NT2/D1 (cell line): ENCODE results near the gene MRLN.

Experiments
- DNase-seq: peaks from one replicate; pipeline ENCODE4 v3.0.0-alpha.2; 2011; ENCODE audit warnings: low read depth, low spot score
- H3K27me3 ChIP-seq: 2 replicates; pipeline ENCODE4 v1.6.0; 2011; ENCODE audit warnings: mild to moderate bottlenecking; ENCODE audit not compliant: insufficient read length, insufficient read depth
- H3K36me3 ChIP-seq: 2 replicates; pipeline ENCODE4 v1.6.1; 2011; ENCODE audit warnings: mild to moderate bottlenecking, low read length, mixed read lengths; ENCODE audit not compliant: insufficient read depth, insufficient read length
- H3K4me1 ChIP-seq: 2 replicates; pipeline ENCODE4 v1.5.1; 2011; ENCODE audit not compliant: insufficient read depth, insufficient read length
- H3K4me3 ChIP-seq: 2 replicates; pipeline ENCODE4 v1.5.1; 2011; ENCODE audit warnings: low read depth; ENCODE audit not compliant: insufficient read length
- H3K9ac ChIP-seq: 2 replicates; pipeline ENCODE4 v1.6.0; 2011; ENCODE audit warnings: low read depth; ENCODE audit not compliant: insufficient read length
- H3K9me3 ChIP-seq: 2 replicates; pipeline ENCODE4 v1.5.1; 2011; ENCODE audit warnings: mild to moderate bottlenecking, low read length; ENCODE audit not compliant: insufficient read depth
- SUZ12 ChIP-seq: IDR thresholded peaks from 2 replicates; pipeline ENCODE4 v1.6.1; 2011; ENCODE audit not compliant: insufficient read length, insufficient read depth; ENCODE audit errors: extremely low read depth
- YY1 ChIP-seq: IDR thresholded peaks from 2 replicates; pipeline ENCODE4 v1.6.1; 2011; ENCODE audit not compliant: insufficient read length, insufficient read depth
- ZNF274 ChIP-seq: IDR thresholded peaks from 2 replicates; pipeline ENCODE4 v1.6.1; 2011; ENCODE audit warnings: mild to moderate bottlenecking, low read depth, low read length

Gene MRLN

DNA sequence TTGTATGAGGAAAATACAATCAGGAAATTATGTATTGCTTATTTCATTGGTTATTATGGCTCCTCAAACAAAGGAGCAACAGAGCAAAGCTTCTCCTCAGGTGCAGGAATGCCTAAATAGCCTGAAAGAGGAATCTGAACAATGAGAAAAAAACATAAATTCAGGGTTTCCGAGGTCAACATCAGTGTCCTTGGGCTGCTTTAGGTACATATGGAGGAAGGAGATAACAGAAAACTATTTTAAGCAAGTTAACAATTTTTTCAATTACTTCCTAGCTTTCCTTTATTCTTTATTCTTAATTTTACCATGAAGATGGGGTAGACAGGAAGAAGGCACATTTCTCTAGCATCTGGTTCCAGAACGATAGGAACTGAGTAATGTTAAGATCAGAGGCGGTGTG, 57.6 kb downstream of the MRLN start:
- no peak overlapping the region for H3K9ac ChIP-seq
- no peaks in the 10 kb centered on the region for H3K4me1 ChIP-seq
- H3K9me3 ChIP-seq: no peaks in the 10 kb centered on the region
- TF ChIP-seq ZNF274: no peak
- TF ChIP-seq SUZ12: no peak
- no peak for TF ChIP-seq YY1
- no peak for DNase-seq
- H3K4me3 ChIP-seq: no peak overlapping the region
- H3K36me3 ChIP-seq: no peaks in the 10 kb centered on the region
- no peaks in the 10 kb centered on the region for H3K27me3 ChIP-seq

DNA sequence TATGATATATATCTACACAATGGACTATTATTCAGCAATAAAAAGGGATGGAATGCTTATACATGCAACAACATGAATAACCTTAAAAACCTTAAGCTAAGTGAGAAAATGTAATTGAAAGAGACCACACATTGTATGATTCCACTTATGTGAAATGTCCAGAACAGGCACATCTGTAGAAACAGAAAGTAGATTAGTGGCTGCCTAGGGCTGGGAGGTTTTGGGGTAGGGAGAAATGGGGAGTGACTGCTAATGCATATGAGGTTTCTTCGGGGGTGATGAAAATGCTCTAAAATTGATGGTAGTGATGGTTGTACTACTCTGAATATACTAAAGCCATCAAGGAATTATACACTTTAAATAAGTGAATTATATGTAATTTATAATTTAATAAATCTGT, 58.3 kb downstream of the MRLN start:
- DNase-seq: no peak
- Histone ChIP-seq H3K9ac (no peak overlapping the region), H3K36me3 (no peaks in the 10 kb centered on the region), H3K27me3 (no peaks in the 10 kb centered on the region), H3K9me3 (no peaks in the 10 kb centered on the region), H3K4me1 (no peaks in the 10 kb centered on the region), H3K4me3 (no peak overlapping the region)
- TF ChIP-seq YY1 (no peak), ZNF274 (no peak), SUZ12 (no peak)

DNA sequence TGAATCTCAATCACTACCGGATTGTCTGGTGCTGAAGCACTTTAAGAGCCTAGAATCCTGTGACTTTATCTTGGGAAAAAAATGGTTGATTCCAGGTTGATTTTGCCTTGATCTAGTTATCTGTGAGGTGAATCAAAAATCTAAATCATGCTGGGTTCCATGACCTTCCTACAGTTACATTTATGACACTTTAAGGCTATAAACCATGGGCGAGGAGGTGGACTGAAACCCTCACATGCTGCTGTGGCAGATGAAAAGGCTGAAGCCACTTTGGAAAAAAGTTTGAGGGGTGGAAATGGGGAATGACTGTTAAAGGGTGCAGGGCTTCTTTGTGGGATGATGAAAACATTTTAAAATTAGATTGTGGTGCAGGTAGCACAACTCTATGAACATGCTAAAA, 61.1 kb downstream of the MRLN start:
- no peaks in the 10 kb centered on the region for H3K9me3 ChIP-seq

DNA sequence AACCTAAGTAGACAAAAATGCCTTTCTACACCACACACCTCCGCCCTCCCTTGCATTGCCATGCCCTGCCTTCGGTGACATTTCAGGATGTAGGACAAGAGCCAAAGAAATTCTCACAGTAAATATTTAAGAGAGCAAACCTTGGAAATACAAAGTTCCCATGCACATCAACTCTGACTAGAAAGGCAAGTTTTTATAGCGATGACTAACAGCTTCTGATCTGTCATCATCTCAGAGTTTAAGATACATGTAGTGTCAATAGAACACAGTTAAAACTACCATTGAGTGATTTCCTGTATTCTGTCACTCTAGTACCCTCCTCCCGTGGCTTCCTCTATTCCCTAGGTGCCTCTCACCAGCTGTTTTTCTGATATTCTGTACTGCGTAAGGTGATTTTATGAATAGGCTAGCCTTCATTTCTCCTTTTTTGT, 64.3 kb downstream of the MRLN start:
- Histone ChIP-seq H3K27me3 (no peaks in the 10 kb centered on the region), H3K9me3 (no peaks in the 10 kb centered on the region), H3K9ac (no peak overlapping the region), H3K4me1 (no peaks in the 10 kb centered on the region), H3K4me3 (no peak overlapping the region), H3K36me3 (no peaks in the 10 kb centered on the region)
- DNase-seq: no peak
- TF ChIP-seq ZNF274: no peak
- TF ChIP-seq YY1: no peak
- TF ChIP-seq SUZ12: no peak

More for the DNA sequence above, 61.1 kb downstream of the MRLN start:
- TF ChIP-seq YY1 (no peak), SUZ12 (no peak), ZNF274 (no peak)
- no peak for DNase-seq
- no peaks in the 10 kb centered on the region for H3K27me3 ChIP-seq
- no peaks in the 10 kb centered on the region for H3K4me1 ChIP-seq
- no peak overlapping the region for H3K4me3 ChIP-seq
- no peak overlapping the region for H3K9ac ChIP-seq
- no peaks in the 10 kb centered on the region for H3K36me3 ChIP-seq

DNA sequence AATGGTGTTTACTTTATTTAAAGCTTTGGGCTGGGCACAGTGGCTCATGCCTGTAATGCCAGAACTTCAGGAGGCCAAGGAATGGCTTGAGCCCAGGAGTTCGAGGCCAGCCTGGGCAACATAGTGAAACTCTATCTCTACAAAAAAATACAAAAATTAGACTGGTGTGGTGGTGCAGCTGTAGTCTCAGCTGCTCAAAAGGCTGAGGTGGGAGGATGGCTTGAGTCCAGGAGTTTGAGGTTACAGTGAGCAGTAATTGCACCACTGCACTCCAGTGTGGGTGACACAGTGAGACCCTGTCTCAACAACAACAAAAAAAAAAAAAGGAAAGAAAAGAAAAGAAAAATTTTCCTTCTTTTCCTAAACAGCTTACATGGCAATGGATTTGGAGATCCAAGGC, 65.6 kb downstream of the MRLN start:
- DNase-seq: no peak
- H3K9ac ChIP-seq: no peak overlapping the region
- no peaks in the 10 kb centered on the region for H3K9me3 ChIP-seq
- no peaks in the 10 kb centered on the region for H3K27me3 ChIP-seq
- no peaks in the 10 kb centered on the region for H3K4me1 ChIP-seq
- no peaks in the 10 kb centered on the region for H3K36me3 ChIP-seq
- H3K4me3 ChIP-seq: no peak overlapping the region
- no peak for TF ChIP-seq SUZ12
- TF ChIP-seq ZNF274: no peak
- TF ChIP-seq YY1: no peak
